GM12891 (cell line): ENCODE data around the gene LRMDA.

ENCODE experiments used
- DNase-seq: peaks from one replicate; pipeline ENCODE4 v3.0.0; 2011; ENCODE audit warnings: low spot score; ENCODE audit not compliant: insufficient read length
- FAIRE-seq: peaks from 2 replicates; lab custom pipeline; 2011; peaks lifted over from hg19 to GRCh38; lab: Jason Lieb, UNC
- PAX5 ChIP-seq: IDR thresholded peaks from 2 replicates; pipeline ENCODE4 v1.6.1; 2011; ENCODE audit warnings: low read length, moderate library complexity, mild to moderate bottlenecking; ENCODE audit not compliant: insufficient read depth, severe bottlenecking
- POLR2A ChIP-seq: IDR thresholded peaks from 2 replicates; pipeline ENCODE4 v1.6.1; 2011; ENCODE audit warnings: low read depth, low read length, control low read depth
- POLR2AphosphoS5 ChIP-seq: IDR thresholded peaks from 2 replicates; pipeline ENCODE4 v1.6.1; 2011; ENCODE audit warnings: low read depth, low read length, control low read depth
- POU2F2 ChIP-seq: IDR thresholded peaks from 2 replicates; pipeline ENCODE4 v1.6.1; 2011; ENCODE audit warnings: low read depth, mild to moderate bottlenecking, control low read depth, low read length, moderate library complexity
- SPI1 ChIP-seq: IDR thresholded peaks from 2 replicates; pipeline ENCODE4 v1.6.1; 2011; ENCODE audit warnings: low read depth, low read length, control low read depth
- TAF1 ChIP-seq: IDR thresholded peaks from 2 replicates; pipeline ENCODE4 v1.6.1; 2011; ENCODE audit warnings: low read depth, low read length, control low read depth

The LRMDA gene

DNA sequence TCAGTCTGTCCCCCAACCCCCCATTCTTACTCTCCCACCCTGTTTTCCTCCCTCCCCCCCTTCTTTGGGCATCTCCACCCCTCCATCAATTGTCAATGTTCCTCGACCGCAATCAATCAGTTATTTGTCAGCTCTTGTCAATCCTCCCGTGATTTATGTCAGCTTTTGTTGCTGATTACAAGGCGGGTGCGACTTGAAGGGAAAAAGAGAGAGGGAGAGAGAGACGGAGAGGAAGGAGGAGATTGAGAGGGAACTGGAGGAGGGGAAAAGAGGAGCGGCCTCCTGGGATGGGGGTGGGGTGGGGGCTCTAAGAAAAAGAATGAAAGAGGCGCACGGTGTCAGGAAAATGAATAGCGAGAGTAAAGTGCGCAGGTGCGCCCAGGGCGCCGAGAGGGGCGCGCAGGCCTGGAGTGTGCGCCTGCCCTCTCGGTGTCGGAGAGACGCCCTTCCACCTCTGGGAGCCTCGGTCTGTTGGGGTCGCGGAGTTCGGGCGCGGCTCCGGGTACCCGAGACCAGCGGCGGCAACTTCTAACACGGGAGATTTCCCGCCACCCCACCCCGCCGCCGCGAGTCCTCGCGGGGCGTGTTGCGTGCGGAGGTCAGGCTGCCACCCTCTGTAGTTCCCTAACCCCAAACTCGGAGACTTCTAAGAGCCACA lies 28.8 kb upstream of the LRMDA start:
- no peak for DNase-seq
- TF ChIP-seq POLR2AphosphoS5 (no peak), SPI1 (no peak), PAX5 (no peak), POLR2A (no peak)
- no peak for FAIRE-seq

- no peak for FAIRE-seq
- no peak for TF ChIP-seq POLR2AphosphoS5
- TF ChIP-seq POLR2A, result no peak
- no peak for DNase-seq
Measured at GRCh38 chr10:75403144-75403938, 28.1 kb upstream of the LRMDA start.

DNA sequence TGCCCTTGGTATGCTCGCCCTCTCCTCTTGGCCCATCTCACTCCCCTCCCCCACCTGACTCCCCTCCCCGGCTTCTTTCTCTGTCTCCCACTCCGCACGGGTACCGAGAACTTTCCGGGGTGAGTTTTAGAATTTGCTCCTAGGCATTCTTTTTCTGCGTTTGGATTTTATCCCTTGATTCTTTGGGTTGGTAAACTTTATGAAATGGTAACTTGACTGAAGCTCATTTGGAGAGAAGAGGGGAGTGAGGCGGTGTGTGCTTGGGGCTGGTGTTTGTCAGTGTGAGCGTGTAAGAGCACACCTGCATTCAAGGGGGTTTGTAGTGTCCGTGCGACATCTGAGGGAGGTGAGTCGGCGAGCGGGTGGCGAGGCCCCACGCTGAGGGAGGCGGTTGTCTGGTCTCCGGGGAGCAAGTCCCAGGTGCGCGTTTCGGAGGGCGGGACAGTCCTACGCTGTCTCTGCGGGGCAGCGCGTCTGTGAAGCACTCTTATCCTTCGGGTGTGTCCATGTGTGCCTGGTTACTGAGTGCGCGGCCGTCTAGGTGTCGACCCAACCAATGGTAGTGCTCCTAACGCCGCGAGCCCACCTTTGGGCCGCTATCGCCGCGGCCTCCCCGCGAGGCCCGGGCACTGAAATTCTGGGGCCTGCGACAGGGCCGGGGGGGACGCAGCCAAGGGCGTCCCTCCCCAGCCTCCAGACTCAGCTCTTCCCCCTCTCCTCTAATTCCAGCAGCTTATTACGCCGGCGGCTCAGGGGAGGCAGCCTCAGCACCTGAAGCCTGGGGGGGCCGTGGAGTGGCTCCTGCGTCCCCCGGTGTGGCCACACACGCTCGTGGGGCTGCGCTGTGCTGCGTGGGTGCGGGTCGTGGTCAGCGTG lies 27.2 kb upstream of the LRMDA start:
- no peak for TF ChIP-seq POLR2AphosphoS5
- TF ChIP-seq SPI1, result no peak
- TF ChIP-seq TAF1, result no peak
- TF ChIP-seq POLR2A, result no peak
- no peak for TF ChIP-seq POU2F2
- TF ChIP-seq PAX5, result no peak
- FAIRE-seq (no peak), DNase-seq (no peak)

DNA sequence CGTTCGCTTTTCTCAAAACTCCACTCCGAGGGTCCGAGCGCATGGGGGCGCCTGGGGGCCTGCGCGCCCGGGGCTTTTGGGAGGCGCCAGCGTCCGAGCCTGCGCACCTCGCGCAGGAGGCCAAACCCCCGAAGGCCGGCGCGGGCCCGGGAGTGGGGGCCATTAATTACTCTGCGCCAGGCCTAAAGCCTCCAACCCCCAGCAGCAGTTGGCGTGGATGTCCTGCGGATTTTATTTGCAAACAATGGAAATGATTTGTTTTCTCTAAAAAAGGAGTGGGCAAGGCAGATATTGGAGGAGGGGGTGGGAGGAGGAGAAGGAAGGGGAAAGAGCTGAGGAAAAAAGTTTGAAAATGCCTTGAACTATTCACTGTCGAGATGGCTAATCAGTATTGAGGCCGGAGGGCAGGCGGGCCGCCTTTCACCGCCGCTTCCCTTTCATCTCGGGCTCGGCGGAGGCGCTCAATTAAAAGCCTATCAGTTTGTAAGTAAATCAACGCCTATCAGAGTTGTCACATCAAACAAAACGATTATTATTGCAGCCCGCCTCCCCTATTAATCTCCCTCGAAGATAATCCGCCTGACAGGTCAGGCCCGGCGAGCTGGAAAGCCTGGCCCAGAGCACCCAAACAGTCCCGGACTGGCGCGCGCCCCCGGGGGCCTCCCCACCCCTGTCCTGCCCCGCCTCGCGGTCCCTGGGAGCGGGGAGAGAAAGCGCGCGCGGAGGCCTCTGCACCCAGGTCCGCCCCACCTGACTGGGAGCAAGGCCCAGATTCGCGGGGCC lies 26.4 kb upstream of the LRMDA start:
- FAIRE-seq, result no peak
- TF ChIP-seq TAF1 (no peak), POLR2A (no peak), SPI1 (no peak), POU2F2 (no peak), PAX5 (no peak), POLR2AphosphoS5 (no peak)
- no peak for DNase-seq

GRCh38 chr10:75405598-75406461 lies 25.6 kb upstream of the LRMDA start:
- no peak for DNase-seq
- TF ChIP-seq PAX5 (no peak), SPI1 (no peak), POU2F2 (no peak), POLR2AphosphoS5 (no peak), POLR2A (no peak), TAF1 (no peak)
- FAIRE-seq, result no peak

GRCh38 chr10:75406462-75407223 lies 24.8 kb upstream of the LRMDA start:
- no peak for FAIRE-seq
- no peak for DNase-seq
- TF ChIP-seq SPI1, result no peak
- no peak for TF ChIP-seq TAF1
- no peak for TF ChIP-seq POLR2AphosphoS5
- no peak for TF ChIP-seq POU2F2
- no peak for TF ChIP-seq POLR2A
- no peak for TF ChIP-seq PAX5

GRCh38 chr10:75407224-75407712 lies 24.2 kb upstream of the LRMDA start:
- TF ChIP-seq TAF1 (no peak), PAX5 (no peak), POU2F2 (no peak), POLR2AphosphoS5 (no peak), POLR2A (no peak), SPI1 (no peak)
- DNase-seq (no peak), FAIRE-seq (no peak)

DNA sequence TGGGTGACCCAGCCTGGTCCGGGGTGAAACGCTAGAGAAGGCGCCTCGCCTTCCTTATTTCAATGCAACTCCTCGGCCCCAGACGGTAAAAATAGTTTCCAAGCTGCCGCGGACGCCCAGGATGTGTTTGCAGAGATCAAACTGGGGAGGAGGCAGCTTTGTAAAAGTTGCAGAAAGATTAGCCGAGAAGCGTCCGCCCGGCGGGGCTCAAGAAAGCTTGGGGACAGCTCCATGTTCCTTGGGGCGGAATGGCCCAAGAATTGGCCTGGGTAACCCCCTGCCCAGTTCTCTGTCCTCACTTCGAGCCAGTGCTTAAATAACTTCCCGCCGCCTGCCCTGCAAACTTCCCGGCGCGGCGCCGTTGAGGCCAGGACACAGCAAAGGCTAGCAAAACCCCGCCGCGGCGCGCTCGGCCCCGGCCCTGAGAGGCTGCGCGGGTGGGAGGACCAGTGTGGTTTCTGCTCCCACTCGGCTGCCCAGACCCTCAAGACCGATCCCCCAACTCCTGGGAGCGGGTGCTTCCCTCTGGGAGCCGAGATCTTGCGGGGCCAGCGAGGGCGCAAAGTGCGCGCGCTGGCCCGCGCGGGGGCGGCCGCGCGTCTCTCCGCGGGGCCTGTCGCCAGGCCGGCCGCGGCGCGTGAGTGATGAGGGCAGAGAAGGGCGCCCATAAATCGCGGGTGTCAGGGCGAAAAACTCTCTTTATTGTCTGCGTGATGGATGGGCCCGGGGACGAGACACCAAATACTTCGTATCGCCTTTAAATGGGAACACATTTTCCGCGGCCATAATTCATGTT lies 23.5 kb upstream of the LRMDA start:
- TF ChIP-seq SPI1 (no peak), PAX5 (no peak), POLR2AphosphoS5 (no peak), POLR2A (no peak), POU2F2 (no peak), TAF1 (no peak)
- DNase-seq (no peak), FAIRE-seq (no peak)
